Measurements from ENCODE around the gene STUB1.
A peak's percentile ranks its signal among the peaks of the same experiment; 100 is the strongest.

The STUB1 gene

GRCh38 chr16:659618-660017, 20.6 kb upstream of the STUB1 start:
- TF ChIP-seq MAX (IDR thresholded peaks at IDR 0.05) (no peak), NFIC (IDR thresholded peaks at IDR 0.05) (no peak), EP300 (IDR thresholded peaks at IDR 0.05; ENCODE audit: borderline replicate concordance) (no peak), YY1 (IDR thresholded peaks at IDR 0.05; ENCODE audit: low read depth) (no peak), CREB1 (IDR thresholded peaks at IDR 0.05; ENCODE audit: low read depth) (no peak), FOXM1 (IDR thresholded peaks at IDR 0.05; ENCODE audit: borderline replicate concordance, low read depth) (no peak), RAD21 (IDR thresholded peaks at IDR 0.05; ENCODE audit: low read depth) (no peak), ZBTB7A (IDR thresholded peaks at IDR 0.05; ENCODE audit: low read depth) (no peak)

DNA sequence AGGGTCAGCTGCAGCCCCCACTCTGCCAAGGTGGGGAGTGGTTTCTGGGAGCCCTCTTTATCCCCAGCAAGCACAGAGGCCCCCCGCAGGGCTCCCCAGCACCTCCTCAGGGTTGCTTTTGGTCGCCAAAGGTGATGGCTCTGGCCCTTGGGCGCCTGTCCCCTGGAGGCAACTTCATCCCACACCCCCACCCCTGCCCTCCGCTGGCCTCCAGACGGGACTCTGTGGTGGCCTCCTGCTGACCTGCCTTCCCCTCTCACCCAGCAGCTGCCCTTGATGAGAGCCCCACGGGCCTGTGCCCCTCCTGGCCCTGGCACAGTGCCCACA, 20.1 kb upstream of the STUB1 start:
- no peak for TF ChIP-seq TCF12 (IDR thresholded peaks at IDR 0.05; ENCODE audit: low read depth)
- no peak for TF ChIP-seq USF1 (IDR thresholded peaks at IDR 0.05)
- no peak for TF ChIP-seq TAF1 (IDR thresholded peaks at IDR 0.05; ENCODE audit: low read depth)
- no peak for TF ChIP-seq CREB1 (IDR thresholded peaks at IDR 0.05; ENCODE audit: low read depth)
- TF ChIP-seq EGR1 (IDR thresholded peaks at IDR 0.05) = no peak
- TF ChIP-seq MAX (IDR thresholded peaks at IDR 0.05) = no peak
- no peak for TF ChIP-seq EP300 (IDR thresholded peaks at IDR 0.05; ENCODE audit: borderline replicate concordance)

- TF ChIP-seq YY1 (IDR thresholded peaks at IDR 0.05; ENCODE audit: low read depth) (peak; percentile 35; the same call in 1 of the 2 replicates), NFIC (IDR thresholded peaks at IDR 0.05) (no peak; the same call in 1 of the 2 replicates), RAD21 (IDR thresholded peaks at IDR 0.05; ENCODE audit: low read depth) (peak; percentile 34), TAF1 (IDR thresholded peaks at IDR 0.05; ENCODE audit: low read depth) (peak; percentile 39; the same call in 1 of the 2 replicates), CREB1 (IDR thresholded peaks at IDR 0.05; ENCODE audit: low read depth) (no peak), MAX (IDR thresholded peaks at IDR 0.05) (peak; percentile 87), TEAD4 (IDR thresholded peaks at IDR 0.05) (no peak), USF1 (IDR thresholded peaks at IDR 0.05) (peak; percentile 9; the same call in 1 of the 2 replicates)
These were observed 19.6 kb upstream of the STUB1 start for GRCh38 chr16:660459-661183.

DNA sequence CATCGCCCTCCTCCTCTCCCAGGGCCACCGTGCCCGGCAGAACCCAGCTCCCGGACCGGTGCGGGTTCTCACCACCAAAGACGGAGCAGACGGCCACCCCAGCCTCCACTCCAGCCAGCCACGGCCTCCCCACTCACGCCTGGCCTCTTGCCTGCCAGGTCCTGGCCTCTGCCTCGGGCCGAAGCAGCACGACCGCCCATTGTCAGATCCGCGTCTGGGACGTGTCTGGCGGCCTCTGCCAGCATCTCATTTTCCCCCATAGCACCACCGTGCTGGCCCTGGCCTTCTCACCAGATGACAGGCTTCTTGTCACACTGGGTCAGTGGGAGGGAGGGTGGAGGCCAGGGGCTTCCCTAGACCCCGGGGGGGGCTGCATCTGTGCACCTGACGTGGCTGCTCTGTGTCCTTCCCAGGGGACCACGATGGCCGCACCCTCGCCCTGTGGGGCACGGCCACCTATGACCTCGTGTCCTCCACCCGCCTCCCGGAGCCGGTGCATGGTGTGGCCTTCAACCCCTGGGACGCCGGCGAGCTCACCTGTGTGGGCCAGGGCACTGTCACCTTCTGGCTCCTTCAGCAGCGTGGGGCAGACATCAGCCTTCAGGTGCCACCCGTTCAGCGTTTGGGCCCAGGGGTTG, 18.9 kb upstream of the STUB1 start:
- TF ChIP-seq REST (IDR thresholded peaks at IDR 0.05; ENCODE audit: low read depth) (no peak), FOXM1 (IDR thresholded peaks at IDR 0.05; ENCODE audit: borderline replicate concordance, low read depth) (no peak), EGR1 (IDR thresholded peaks at IDR 0.05) (no peak), MAX (IDR thresholded peaks at IDR 0.05) (no peak)

DNA sequence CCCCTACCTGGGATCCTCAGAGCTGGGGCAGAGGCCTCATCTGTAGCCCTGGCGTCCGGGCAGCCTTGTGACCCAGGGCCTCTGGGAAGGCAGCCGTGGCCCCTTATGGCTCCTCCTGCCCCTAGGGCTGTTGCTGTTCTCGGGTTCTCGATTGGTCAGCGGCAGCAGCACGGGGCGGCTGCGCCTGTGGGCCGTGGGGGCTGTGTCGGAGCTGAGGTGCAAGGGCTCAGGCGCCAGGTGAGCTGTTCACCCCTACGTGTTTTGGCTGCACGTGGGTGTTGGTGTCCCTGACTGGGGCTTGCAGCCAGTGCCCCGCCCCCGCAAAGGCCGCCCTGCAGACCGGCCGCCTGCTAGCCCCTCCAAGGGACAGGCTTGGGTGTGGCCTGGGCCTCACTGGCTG, 18.1 kb upstream of the STUB1 start:
- TF ChIP-seq NFIC (IDR thresholded peaks at IDR 0.05) (no peak), ZBTB7A (IDR thresholded peaks at IDR 0.05; ENCODE audit: low read depth) (no peak), RAD21 (IDR thresholded peaks at IDR 0.05; ENCODE audit: low read depth) (no peak), EGR1 (IDR thresholded peaks at IDR 0.05) (no peak), CREB1 (IDR thresholded peaks at IDR 0.05; ENCODE audit: low read depth) (no peak)

DNA sequence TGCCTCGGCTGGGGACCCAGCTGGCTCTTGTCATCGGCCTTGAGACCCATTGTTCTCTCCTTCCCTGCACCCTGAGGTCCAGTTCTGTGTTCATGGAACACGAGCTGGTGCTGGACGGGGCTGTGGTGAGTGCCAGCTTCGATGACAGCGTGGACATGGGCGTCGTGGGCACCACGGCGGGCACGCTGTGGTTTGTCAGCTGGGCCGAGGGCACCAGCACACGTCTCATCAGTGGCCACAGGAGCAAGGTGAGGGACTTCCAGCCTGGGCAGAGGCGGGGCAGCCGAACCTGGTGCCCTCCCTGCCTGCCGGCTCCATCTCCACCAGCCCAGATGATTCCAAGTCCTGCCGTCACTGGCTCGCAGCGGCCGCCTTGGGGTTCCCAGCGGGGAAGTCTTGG, 17.6 kb upstream of the STUB1 start:
- TF ChIP-seq TEAD4 (IDR thresholded peaks at IDR 0.05) (no peak), YY1 (IDR thresholded peaks at IDR 0.05; ENCODE audit: low read depth) (no peak), CEBPB (IDR thresholded peaks at IDR 0.05) (no peak), NFIC (IDR thresholded peaks at IDR 0.05) (no peak), REST (IDR thresholded peaks at IDR 0.05; ENCODE audit: low read depth) (no peak), ZBTB7A (IDR thresholded peaks at IDR 0.05; ENCODE audit: low read depth) (no peak), TAF1 (IDR thresholded peaks at IDR 0.05; ENCODE audit: low read depth) (no peak), FOXM1 (IDR thresholded peaks at IDR 0.05; ENCODE audit: borderline replicate concordance, low read depth) (no peak), EGR1 (IDR thresholded peaks at IDR 0.05) (no peak), RAD21 (IDR thresholded peaks at IDR 0.05; ENCODE audit: low read depth) (no peak), EP300 (IDR thresholded peaks at IDR 0.05; ENCODE audit: borderline replicate concordance) (no peak), CREB1 (IDR thresholded peaks at IDR 0.05; ENCODE audit: low read depth) (no peak), USF1 (IDR thresholded peaks at IDR 0.05) (no peak), TCF12 (IDR thresholded peaks at IDR 0.05; ENCODE audit: low read depth) (no peak), MAX (IDR thresholded peaks at IDR 0.05) (no peak)

Data from Ishikawa (cell line).